HG02759 (cell line): ENCODE measurements around the gene OCEL1.
"Not testable (repeated sequence)": the region's sequence is repeated elsewhere in the genome, so short reads cannot be mapped to it uniquely, and the experiment has no call there.

Source experiments
- ATAC-seq: cut with Tn5 transposase; IDR thresholded peaks from one replicate; pipeline ENCODE4 v1.9.1; 2021; ENCODE audit warnings: mild to moderate bottlenecking, moderate library complexity; ENCODE audit not compliant: unreplicated experiment

OCEL1 gene

GRCh38 chr19:17260842-17261325, 34.9 kb downstream of the OCEL1 start:
- peak; percentile 78 for ATAC-seq

- no peak for ATAC-seq
These were observed 36.5 kb downstream of the OCEL1 start for GRCh38 chr19:17262557-17262956.

- no peak for ATAC-seq
These were observed 38.0 kb downstream of the OCEL1 start for GRCh38 chr19:17263712-17264640.

- no peak for ATAC-seq
These were observed 38.6 kb downstream of the OCEL1 start, which contains the start of gene USHBP1 for GRCh38 chr19:17264641-17264979. TSS of gene USHBP1 (minus strand) at chr19:17264745. CDS start at chr19:17264299, 446 bp downstream.

- ATAC-seq: no peak
These were observed 40.0 kb downstream of the OCEL1 start for GRCh38 chr19:17266026-17266425.

- no peak for ATAC-seq
These were observed 40.6 kb downstream of the OCEL1 start for GRCh38 chr19:17266589-17266974.

- peak; percentile 90 for ATAC-seq
These were observed 41.2 kb downstream of the OCEL1 start, which contains the start of gene BABAM1 for GRCh38 chr19:17266975-17267788. TSS of gene BABAM1 (plus strand) at chr19:17267443. CDS start at chr19:17268807, 1,364 bp downstream.

- no peak for ATAC-seq
These were observed 42.7 kb downstream of the OCEL1 start for GRCh38 chr19:17268754-17269153.

GRCh38 chr19:17274892-17275291, 48.9 kb downstream of the OCEL1 start:
- not testable (repeated sequence) for ATAC-seq

- ATAC-seq: no peak
These were observed 49.6 kb downstream of the OCEL1 start for GRCh38 chr19:17275441-17276175.
